Epithelial cell of esophagus (primary cell): ENCODE results near the gene RBMS1.
A peak's percentile ranks its signal among the peaks of the same experiment; 100 is the strongest.
"Not testable (repeated sequence)": the region's sequence is repeated elsewhere in the genome, so short reads cannot be mapped to it uniquely, and the experiment has no call there.

Source experiments
- DNase-seq: peaks from one replicate; pipeline ENCODE4 v3.0.0; 2010; ENCODE audit warnings: low read depth
- H3K4me3 ChIP-seq: 2 replicates; pipeline ENCODE4 v1.5.1; 2011; ENCODE audit warnings: mild to moderate bottlenecking, low read length, control low read depth
- CTCF ChIP-seq: IDR thresholded peaks from 2 replicates; pipeline ENCODE4 v1.5.1; 2011; ENCODE audit warnings: low read depth, mild to moderate bottlenecking, low read length, control low read depth, inconsistent platforms; ENCODE audit not compliant: insufficient read depth; ENCODE audit errors: missing control alignments

Gene RBMS1

GRCh38 chr2:160492401-160493226 lies 993 bp downstream of the RBMS1 start:
- peak overlapping the region; percentile 74 for H3K4me3 ChIP-seq
- DNase-seq, result peak; percentile 66
- TF ChIP-seq CTCF, result no peak

- DNase-seq, result peak; percentile 51
- TF ChIP-seq CTCF, result no peak
- peak overlapping the region; percentile 74 for H3K4me3 ChIP-seq
Measured at GRCh38 chr2:160491911-160492371, 1.7 kb downstream of the RBMS1 start.

GRCh38 chr2:160490733-160491685 lies 2.6 kb downstream of the RBMS1 start:
- no peak for TF ChIP-seq CTCF
- H3K4me3 ChIP-seq, result peak overlapping the region; percentile 74
- DNase-seq, result no peak

- no peak for DNase-seq
- no peak for TF ChIP-seq CTCF
- H3K4me3 ChIP-seq, result no peak overlapping the region
Measured at GRCh38 chr2:160489111-160489510, 4.5 kb downstream of the RBMS1 start.

GRCh38 chr2:160488289-160488688 lies 5.3 kb downstream of the RBMS1 start:
- DNase-seq, H3K4me3 ChIP-seq: not testable (repeated sequence)

GRCh38 chr2:160486341-160486740 lies 7.3 kb downstream of the RBMS1 start:
- DNase-seq, result no peak
- H3K4me3 ChIP-seq, result no peak overlapping the region
- no peak for TF ChIP-seq CTCF

- no peak for DNase-seq
- no peak for TF ChIP-seq CTCF
- no peak overlapping the region for H3K4me3 ChIP-seq
Measured at GRCh38 chr2:160484859-160485520, 8.6 kb downstream of the RBMS1 start.
